Fibroblast of lung (primary cell): ENCODE measurements around the gene GALNT7.

Experiments
- CTCF ChIP-seq, 2 donors: IDR thresholded peaks in 1 of 2; conservative IDR thresholded peaks in 1 of 2; 1 replicate in 1 of 2; 2 replicates in 1 of 2; pipeline ENCODE4 v1.5.1; 2011 to 2012; ENCODE audit warnings: low read length in 2 of 2, control low read depth in 1 of 2, inconsistent platforms in 1 of 2, low read depth in 1 of 2, mild to moderate bottlenecking in 1 of 2
- EZH2 ChIP-seq: IDR thresholded peaks from 2 replicates; pipeline ENCODE4 v1.5.1; 2012; ENCODE audit warnings: low read length, control low read depth, mild to moderate bottlenecking; ENCODE audit errors: missing control alignments

- TF ChIP-seq EZH2 (no peak), CTCF (conservative IDR thresholded peaks at IDR 0.05 in 1 of 2, IDR thresholded peaks at IDR 0.05 in 1 of 2; ENCODE audit: low read depth in 1 of 2, low read length in 2 of 2) (no peak)
These were observed 199.3 kb downstream of the GALNT7 start for GRCh38 chr4:173367946-173368345.
